ENCODE results near the gene GPR132. TPM values are rescaled to one million over a fixed set of nuclear protein-coding genes. Genes with fewer than 3 reads are reported as not detected.

Gene GPR132
- total RNA-seq, 1 experiment from 2014 or later, result not detected

DNA sequence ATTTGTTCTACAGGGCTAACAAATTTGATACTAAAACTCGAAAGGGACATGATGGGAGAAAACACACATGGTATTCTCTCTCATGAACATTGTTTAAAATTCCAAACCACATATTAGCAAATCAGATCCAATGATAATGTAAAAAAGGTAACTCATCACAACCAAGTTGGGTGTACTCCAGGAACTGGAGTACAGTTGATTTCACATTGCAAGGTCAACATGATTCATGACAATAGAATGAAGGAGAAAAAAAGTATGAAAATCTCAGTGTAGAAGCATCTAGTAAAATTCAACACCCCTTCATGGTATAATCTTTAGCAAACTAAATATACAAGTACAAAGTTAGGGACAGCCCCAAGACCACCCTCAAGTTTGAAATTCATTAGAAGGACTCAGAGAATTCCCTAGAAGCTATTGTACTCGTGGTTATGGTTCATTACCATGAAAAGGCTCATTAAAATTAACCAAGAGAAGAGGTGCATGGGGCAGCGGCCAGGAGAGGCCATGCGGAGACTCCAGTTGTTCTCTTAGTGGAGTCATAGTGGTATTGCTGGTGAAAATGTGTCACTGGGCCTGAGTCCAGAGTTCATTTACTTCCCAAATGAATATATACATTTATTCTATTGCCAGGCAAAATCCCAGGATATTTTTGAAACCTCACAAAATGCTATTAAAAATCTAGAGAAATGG, 41.3 kb downstream of the GPR132 start:
- Histone ChIP-seq H2AFZ (no peak overlapping the region), H3K36me3 (ENCODE audit: low read depth) (peaks cover 4% of the 10 kb centered on the region; the same call in 1 of the 2 replicates), H3K79me2 (ENCODE audit: low read depth) (peaks cover 34% of the 10 kb centered on the region), H3K27me3 (ENCODE audit: insufficient read depth, low read depth) (no peaks in the 10 kb centered on the region), H3F3A (ENCODE audit: insufficient read depth, low read depth) (peaks cover 61% of the 10 kb centered on the region), H3K4me2 (peak overlapping the region; percentile 96), H3K9me2 (ENCODE audit: insufficient read depth) (no peaks in the 10 kb centered on the region), H4K20me1 (ENCODE audit: insufficient read depth) (no peaks in the 10 kb centered on the region), H3K27ac (peak overlapping the region; percentile 95), H3K9me3 (ENCODE audit: insufficient read depth, low read depth) (no peaks in the 10 kb centered on the region), H3K4me1 (replicated peaks; ENCODE audit: insufficient read depth) (peaks cover 67% of the 10 kb centered on the region), H3K4me3 (no peak overlapping the region; the same call in 1 of the 2 replicates)
- POLR2A ChIA-PET (ENCODE audit: unreplicated experiment), result no interaction called here
- CTCF ChIA-PET, result no interaction called here
- DNase-seq, result peak in 1 of 2 experiments; percentile 86
- no TSS peak for BruUV-seq (replicated peaks)
- intact Hi-C loops (cut with micrococcal nuclease; ENCODE audit: unreplicated experiment), result no loop called here
- TF ChIP-seq EZH2 (IDR thresholded peaks at IDR 0.05; ENCODE audit: low read depth), result no peak
- TF ChIP-seq, protein P1, sequence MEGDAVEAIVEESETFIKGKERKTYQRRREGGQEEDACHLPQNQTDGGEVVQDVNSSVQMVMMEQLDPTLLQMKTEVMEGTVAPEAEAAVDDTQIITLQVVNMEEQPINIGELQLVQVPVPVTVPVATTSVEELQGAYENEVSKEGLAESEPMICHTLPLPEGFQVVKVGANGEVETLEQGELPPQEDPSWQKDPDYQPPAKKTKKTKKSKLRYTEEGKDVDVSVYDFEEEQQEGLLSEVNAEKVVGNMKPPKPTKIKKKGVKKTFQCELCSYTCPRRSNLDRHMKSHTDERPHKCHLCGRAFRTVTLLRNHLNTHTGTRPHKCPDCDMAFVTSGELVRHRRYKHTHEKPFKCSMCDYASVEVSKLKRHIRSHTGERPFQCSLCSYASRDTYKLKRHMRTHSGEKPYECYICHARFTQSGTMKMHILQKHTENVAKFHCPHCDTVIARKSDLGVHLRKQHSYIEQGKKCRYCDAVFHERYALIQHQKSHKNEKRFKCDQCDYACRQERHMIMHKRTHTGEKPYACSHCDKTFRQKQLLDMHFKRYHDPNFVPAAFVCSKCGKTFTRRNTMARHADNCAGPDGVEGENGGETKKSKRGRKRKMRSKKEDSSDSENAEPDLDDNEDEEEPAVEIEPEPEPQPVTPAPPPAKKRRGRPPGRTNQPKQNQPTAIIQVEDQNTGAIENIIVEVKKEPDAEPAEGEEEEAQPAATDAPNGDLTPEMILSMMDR (conservative IDR thresholded peaks at IDR 0.05), result no peak

DNA sequence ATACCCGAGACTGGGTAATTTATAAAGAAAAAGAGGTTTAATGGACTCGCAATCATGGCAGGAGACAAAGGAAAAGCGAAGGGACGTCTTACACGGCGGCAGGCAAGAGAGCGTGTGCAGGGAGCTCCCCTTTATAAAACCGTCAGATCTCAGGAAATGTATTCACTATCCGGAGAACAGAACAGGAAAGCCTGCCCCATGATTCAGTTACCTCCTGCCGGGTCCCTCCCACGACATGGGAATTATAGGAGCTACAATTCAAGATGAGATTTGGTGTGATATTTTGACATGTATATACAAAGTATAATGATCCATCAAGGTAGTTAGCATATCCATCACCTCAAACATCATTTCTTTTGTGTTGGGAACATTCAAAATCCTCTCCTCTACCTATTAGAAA, 42.1 kb downstream of the GPR132 start:
- Histone ChIP-seq H3F3A (ENCODE audit: insufficient read depth, low read depth) (peaks cover 65% of the 10 kb centered on the region), H3K4me2 (peak overlapping the region; percentile 96), H3K79me2 (ENCODE audit: low read depth) (peaks cover 42% of the 10 kb centered on the region), H3K27ac (peak overlapping the region; percentile 95), H2AFZ (no peak overlapping the region), H3K4me3 (no peak overlapping the region; the same call in 1 of the 2 replicates), H3K9me2 (ENCODE audit: insufficient read depth) (no peaks in the 10 kb centered on the region), H3K27me3 (ENCODE audit: insufficient read depth, low read depth) (no peaks in the 10 kb centered on the region), H4K20me1 (ENCODE audit: insufficient read depth) (peaks cover 3% of the 10 kb centered on the region; the same call in 1 of the 2 replicates), H3K4me1 (replicated peaks; ENCODE audit: insufficient read depth) (peaks cover 75% of the 10 kb centered on the region), H3K9me3 (ENCODE audit: insufficient read depth, low read depth) (no peaks in the 10 kb centered on the region), H3K36me3 (ENCODE audit: low read depth) (peaks cover 4% of the 10 kb centered on the region; the same call in 1 of the 2 replicates)
- no peak for TF ChIP-seq EZH2 (IDR thresholded peaks at IDR 0.05; ENCODE audit: low read depth)
- TF ChIP-seq, protein P1 (conservative IDR thresholded peaks at IDR 0.05), result no peak
- intact Hi-C loops (cut with micrococcal nuclease; ENCODE audit: unreplicated experiment), result no loop called here
- DNase-seq, result no peak
- POLR2A ChIA-PET (ENCODE audit: unreplicated experiment), result no interaction called here
- BruUV-seq (replicated peaks), result no TSS peak
- CTCF ChIA-PET, result interaction anchor here (0.5 kb wide), 1 partner anchor 47 kb away, joined by 4 read pairs; no protein-coding TSS in a partner anchor

DNA sequence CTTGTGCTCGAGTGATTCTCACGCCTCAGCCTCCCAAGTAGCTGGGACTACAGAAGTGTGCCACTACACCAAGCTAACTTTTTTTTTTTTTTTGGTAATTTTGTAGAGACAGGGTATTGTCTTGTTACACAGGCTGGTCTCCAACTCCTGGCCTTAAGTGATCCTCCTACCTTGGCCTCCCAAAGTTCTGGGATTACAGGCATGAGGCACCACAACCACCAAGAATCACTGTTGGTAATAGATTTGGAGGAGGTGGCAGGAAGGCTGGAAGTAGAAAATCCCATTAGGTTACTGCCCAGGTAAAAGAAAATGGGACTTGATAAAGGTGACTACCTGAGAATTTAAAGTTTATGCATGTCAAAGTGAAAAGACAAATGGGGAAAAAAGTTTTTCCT, 43.0 kb downstream of the GPR132 start:
- DNase-seq, result peak in 1 of 2 experiments; percentile 44
- peak overlapping the region; percentile 96 for H3K4me2 ChIP-seq
- no peak overlapping the region for H2AFZ ChIP-seq
- no peaks in the 10 kb centered on the region for H3K9me3 ChIP-seq (ENCODE audit: insufficient read depth, low read depth)
- peaks cover 75% of the 10 kb centered on the region for H3K4me1 ChIP-seq (replicated peaks; ENCODE audit: insufficient read depth)
- H3K27me3 ChIP-seq (ENCODE audit: insufficient read depth, low read depth), result no peaks in the 10 kb centered on the region
- TF ChIP-seq, protein P1 (conservative IDR thresholded peaks at IDR 0.05), result no peak
- TF ChIP-seq EZH2 (IDR thresholded peaks at IDR 0.05; ENCODE audit: low read depth), result no peak
- H3K36me3 ChIP-seq (ENCODE audit: low read depth), result peaks cover 4% of the 10 kb centered on the region; the same call in 1 of the 2 replicates
- peaks cover 51% of the 10 kb centered on the region for H3K79me2 ChIP-seq (ENCODE audit: low read depth)
- peaks cover 67% of the 10 kb centered on the region for H3F3A ChIP-seq (ENCODE audit: insufficient read depth, low read depth)
- no TSS peak for BruUV-seq (replicated peaks)
- peaks cover 12% of the 10 kb centered on the region; the same call in 1 of the 2 replicates for H4K20me1 ChIP-seq (ENCODE audit: insufficient read depth)
- peak overlapping the region; percentile 95 for H3K27ac ChIP-seq
- intact Hi-C loops (cut with micrococcal nuclease; ENCODE audit: unreplicated experiment), result no loop called here
- H3K4me3 ChIP-seq, result peak overlapping the region; percentile 86; the same call in 1 of the 2 replicates
- H3K9me2 ChIP-seq (ENCODE audit: insufficient read depth), result no peaks in the 10 kb centered on the region
- POLR2A ChIA-PET (ENCODE audit: unreplicated experiment), result no interaction called here
- CTCF ChIA-PET, result interaction anchor here (0.6 kb wide), 1 partner anchor 21 kb away, joined by 3 read pairs; no protein-coding TSS in a partner anchor

Data from PC-9 (cell line).